K562 (cell line): ENCODE data around the gene STX12. TPM values are rescaled to one million over a fixed set of nuclear protein-coding genes. Genes with fewer than 3 reads are reported as not detected.

ENCODE experiments used
- ARID4B ChIP-seq: sonication (generic); formaldehyde crosslinking; IDR thresholded peaks from 2 replicates; pipeline ENCODE4 v1.8.0; 2022; ENCODE audit warnings: mild to moderate bottlenecking, missing genetic modification reagents
- ARNT ChIP-seq, 2 experiments: fragments of 450-650 bp; IDR thresholded peaks; 2 replicates each; pipeline ENCODE4 v1.6.1; 2016; ENCODE audit warnings: mild to moderate bottlenecking in 1 of 2
- CCNT2 ChIP-seq: IDR thresholded peaks from 2 replicates; pipeline ENCODE4 v1.6.1; 2011; ENCODE audit warnings: borderline replicate concordance, low read depth, mild to moderate bottlenecking, moderate library complexity, mixed read lengths, low read length; ENCODE audit not compliant: insufficient read length; ENCODE audit errors: extremely low read depth
- ELK3 ChIP-seq: fragments of 450-650 bp; formaldehyde crosslinking; IDR thresholded peaks from 2 replicates; pipeline ENCODE4 v1.4.0; 2020; ENCODE audit warnings: mild to moderate bottlenecking
- IRF9 ChIP-seq: fragments of 450-650 bp; IDR thresholded peaks from 2 replicates; pipeline ENCODE4 v1.6.1; 2016; ENCODE audit warnings: missing biosample characterization, missing genetic modification characterization
- JUNB ChIP-seq: fragments of 450-650 bp; formaldehyde crosslinking; conservative IDR thresholded peaks from 2 replicates; pipeline ENCODE4 v1.4.0; 2020; ENCODE audit warnings: mild to moderate bottlenecking
- LEF1 ChIP-seq: fragments of 450-650 bp; IDR thresholded peaks from 2 replicates; pipeline ENCODE4 v1.6.1; 2016; ENCODE audit warnings: mild to moderate bottlenecking
- NCOA4 ChIP-seq: fragments of 450-650 bp; IDR thresholded peaks from 2 replicates; pipeline ENCODE4 v1.6.1; 2018; ENCODE audit warnings: mild to moderate bottlenecking; ENCODE audit not compliant: partially characterized antibody
- RFX5 ChIP-seq: IDR thresholded peaks from 2 replicates; pipeline ENCODE4 v1.6.1; 2011; ENCODE audit warnings: low read depth, mild to moderate bottlenecking, improper control_type of control experiment, low read length
- SNRNP70 ChIP-seq: fragments of 200-400 bp; formaldehyde crosslinking; optimal IDR thresholded peaks from 2 replicates; pipeline ENCODE3; 2017; ENCODE audit warnings: low read depth, low read length
- TCFL5 ChIP-seq: fragments of 250-450 bp; sonication (Bioruptor Pico); conservative IDR thresholded peaks from 2 replicates; pipeline ENCODE4 v1.6.1; 2021; ENCODE audit warnings: mild to moderate bottlenecking, moderate library complexity, matching md5 sums
- TFE3 ChIP-seq: fragments of 450-650 bp; formaldehyde crosslinking; IDR thresholded peaks from 2 replicates; pipeline ENCODE4 v1.4.0; 2020; ENCODE audit warnings: mild to moderate bottlenecking, mixed read lengths
- ZBTB11 ChIP-seq, 3 experiments: fragments of 200-800 bp in 1 of 3; fragments of 250-450 bp in 1 of 3; fragments of 450-650 bp in 1 of 3; sonication (Bioruptor Pico) in 1 of 3; sonication (Bioruptor generic) in 1 of 3; formaldehyde crosslinking in 1 of 3; IDR thresholded peaks; 2 replicates each; pipeline versions ENCODE4 v1.6.1 to v1.8.0; 2016 to 2022; ENCODE audit warnings: mild to moderate bottlenecking in 2 of 3, missing genetic modification characterization in 2 of 3, missing compliant biosample characterization in 1 of 3, moderate library complexity in 1 of 3
- ZNF282 ChIP-seq: sonication (generic); formaldehyde crosslinking; IDR thresholded peaks from 2 replicates; pipeline ENCODE4 v1.8.1; 2023; ENCODE audit warnings: missing genetic modification reagents
- polyA plus RNA-seq, 8 experiments: library from polyadenylated mRNA; depleted of rRNA in 4 of 8; stranded (reverse) in 5 of 8; unstranded in 3 of 8; fragments of >200 nt; fragmentation: Nextera tagmentation in 2 of 8; fragmentation: Illumina TruSeq in 1 of 8; extraction: Ambion mirVana in 2 of 8; extraction: Trizol in 1 of 8; gene quantifications; 2 replicates each; pipeline versions ENCODE4 v1.2.1 to v1.2.3, GENCODE V29; 2011 to 2014; ENCODE audit warnings: inconsistent platforms in 1 of 8, missing spikeins in 1 of 8
- total RNA-seq, 7 experiments: library from RNA; depleted of rRNA in 6 of 7; stranded (reverse); fragments of >200 nt in 6 of 7; fragmentation: Illumina TruSeq in 2 of 7; extraction: Trizol in 2 of 7; gene quantifications; 2 replicates each; pipeline versions ENCODE4 v1.2.1 to v1.2.3, GENCODE V29; 2011 to 2021; ENCODE audit warnings: low replicate concordance in 1 of 7

STX12 gene
- total and polyA plus RNA-seq, 9 of the 15 experiments (the other 6 are each of a cell fraction or from before 2014, with no cell fraction given) = 16.9 to 31.3 (median 25.7) TPM

GRCh38 chr1:27725374-27726172 lies 47.4 kb upstream of the STX12 start, which contains the start of gene FAM76A (continued):
- no peak for TF ChIP-seq LEF1
- TF ChIP-seq ZNF282 = no peak
- peak; percentile 62; the same call in 1 of the 2 replicates for TF ChIP-seq RFX5
- no peak for TF ChIP-seq JUNB (CRISPR knock-in tag)
- TF ChIP-seq TCFL5 (CRISPR knock-in tag) = no peak
- TF ChIP-seq SNRNP70 = no peak
- no peak for TF ChIP-seq ARNT (IDR thresholded peaks at IDR 0.05)
- no peak for TF ChIP-seq IRF9 (tag)
- 0 out of 6 replicates have a peak, but pooled peaks of 1 of the 3 experiments have one; percentile 22 for TF ChIP-seq ZBTB11 (CRISPR knock-in tag; IDR thresholded peaks at IDR 0.05)
- no peak; the same call in 1 of the 2 replicates for TF ChIP-seq TFE3 (CRISPR knock-in tag)
- TF ChIP-seq NCOA4 = no peak
- peak; percentile 89 for TF ChIP-seq ARID4B (CRISPR knock-in tag)
- no peak for TF ChIP-seq ELK3 (CRISPR knock-in tag)
- peak; percentile 81 for TF ChIP-seq CCNT2
